CD14-positive monocyte (primary cell): Measurements from ENCODE around the gene TLCD3A. TPM values are rescaled to one million over a fixed set of nuclear protein-coding genes. Genes with fewer than 3 reads are reported as not detected.

Experiments
- DNase-seq, 3 donors: peaks; one replicate each; pipeline ENCODE4 v3.0.0-alpha.2; 2011 to 2022
- H2AFZ ChIP-seq: 2 replicates; pipeline ENCODE4 v1.6.0; 2012; ENCODE audit warnings: mild to moderate bottlenecking, low read depth, low read length, inconsistent platforms; ENCODE audit not compliant: insufficient read depth, poor library complexity, severe bottlenecking
- H3K27ac ChIP-seq, 2 donors: 1 replicate in 1 of 2; 2 replicates in 1 of 2; pipeline ENCODE4 v1.5.1; 2012 to 2013; ENCODE audit warnings: low read length in 2 of 2, control low read depth in 1 of 2, inconsistent platforms in 1 of 2, low read depth in 1 of 2, mild to moderate bottlenecking in 1 of 2
- H3K27me3 ChIP-seq, 2 donors: one replicate each; pipeline versions ENCODE4 v1.6.0 to v1.6.1; 2011 to 2013; ENCODE audit warnings: low read length in 2 of 2; ENCODE audit not compliant: control insufficient read depth in 2 of 2, insufficient read depth in 2 of 2
- H3K36me3 ChIP-seq, 2 donors: replicated peaks in 1 of 2; 1 replicate in 1 of 2; 2 replicates in 1 of 2; pipeline versions ENCODE4 v1.5.1 to v1.6.1; 2012 to 2013; ENCODE audit warnings: low read length in 2 of 2, control low read depth in 1 of 2, inconsistent platforms in 1 of 2, mild to moderate bottlenecking in 1 of 2; ENCODE audit not compliant: insufficient read depth in 2 of 2, control insufficient read depth in 1 of 2
- H3K4me1 ChIP-seq, 2 donors: 1 replicate in 1 of 2; 2 replicates in 1 of 2; pipeline versions ENCODE4 v1.5.1 to v1.6.1; 2012 to 2013; ENCODE audit warnings: low read length in 2 of 2, control low read depth in 1 of 2, inconsistent platforms in 1 of 2, mild to moderate bottlenecking in 1 of 2, moderate library complexity in 1 of 2; ENCODE audit not compliant: insufficient read depth in 2 of 2, control insufficient read depth in 1 of 2
- H3K4me2 ChIP-seq: replicated peaks from 2 replicates; pipeline ENCODE3; 2012; ENCODE audit warnings: low read length, moderate library complexity, mild to moderate bottlenecking; ENCODE audit not compliant: poor library complexity, severe bottlenecking; ENCODE audit errors: extremely low read depth
- H3K4me3 ChIP-seq, 3 experiments: fragments of 200-600 bp in 1 of 3; sonication (generic) in 1 of 3; replicated peaks in 1 of 3; 1 replicate in 2 of 3; 2 replicates in 1 of 3; pipeline ENCODE4 v1.5.1; 2011 to 2013; ENCODE audit warnings: low read length in 3 of 3, mild to moderate bottlenecking in 3 of 3, control low read depth in 2 of 3, low read depth in 2 of 3, inconsistent platforms in 1 of 3, moderate library complexity in 1 of 3
- H3K79me2 ChIP-seq: 2 replicates; pipeline ENCODE4 v1.6.0; 2012; ENCODE audit warnings: mild to moderate bottlenecking, control low read depth, inconsistent platforms, low read length, moderate library complexity; ENCODE audit not compliant: insufficient read depth
- H3K9ac ChIP-seq: 2 replicates; pipeline ENCODE4 v1.6.0; 2017; ENCODE audit warnings: low read length, mild to moderate bottlenecking; ENCODE audit not compliant: insufficient read depth, poor library complexity, severe bottlenecking
- H3K9me3 ChIP-seq, 2 donors: replicated peaks in 1 of 2; 1 replicate in 1 of 2; 2 replicates in 1 of 2; pipeline versions ENCODE4 v1.5.1 to v1.6.1; 2012 to 2013; ENCODE audit warnings: low read length in 2 of 2, control low read depth in 1 of 2; ENCODE audit not compliant: control insufficient read depth in 1 of 2, insufficient read depth in 1 of 2
- H4K20me1 ChIP-seq: 2 replicates; pipeline ENCODE4 v1.6.0; 2012; ENCODE audit warnings: mild to moderate bottlenecking, low read length, control low read depth, moderate library complexity; ENCODE audit not compliant: insufficient read depth
- H3K27ac Mint-ChIP-seq, 7 donors: one replicate each; pipeline ENCODE4 v1.8.0; 2020; ENCODE audit warnings: mild to moderate bottlenecking in 7 of 7, mixed read lengths in 7 of 7, moderate library complexity in 6 of 7, inconsistent platforms in 2 of 7
- H3K27me3 Mint-ChIP-seq, 3 donors: one replicate each; pipeline ENCODE4 v1.8.0; 2021 to 2022; ENCODE audit warnings: low read depth in 3 of 3, mild to moderate bottlenecking in 3 of 3, mixed read lengths in 3 of 3, moderate library complexity in 3 of 3, inconsistent platforms in 1 of 3
- H3K36me3 Mint-ChIP-seq, 2 donors: one replicate each; pipeline ENCODE4 v1.8.0; 2020; ENCODE audit warnings: mixed read lengths in 2 of 2, inconsistent platforms in 1 of 2, mild to moderate bottlenecking in 1 of 2
- H3K4me1 Mint-ChIP-seq: one replicate; pipeline ENCODE4 v1.8.0; 2020; ENCODE audit warnings: mild to moderate bottlenecking, mixed read lengths
- H3K4me3 Mint-ChIP-seq, 2 donors: one replicate each; pipeline ENCODE4 v1.8.0; 2020; ENCODE audit warnings: mild to moderate bottlenecking in 2 of 2, mixed read lengths in 2 of 2, moderate library complexity in 1 of 2
- H3K9me3 Mint-ChIP-seq, 7 donors: one replicate each; pipeline ENCODE4 v1.8.0; 2020 to 2022; ENCODE audit warnings: mixed read lengths in 7 of 7, mild to moderate bottlenecking in 6 of 7, moderate library complexity in 6 of 7, inconsistent platforms in 2 of 7
- WGBS: methylation state at CpG from one replicate; pipeline ENCODE4 v1.1.5; 2013; ENCODE audit warnings: missing lambda C conversion rate; ENCODE audit not compliant: insufficient coverage; 5-methylcytosine and 5-hydroxymethylcytosine counted together
- intact Hi-C, 2 donors: fragments of 100-400 bp; cut with micrococcal nuclease; formaldehyde crosslinking; loops; one replicate each; pipeline versions ENCODE4 v1.15.0 to v1.15.1; 2023
- polyA plus RNA-seq, 3 donors: library from polyadenylated mRNA; depleted of rRNA in 1 of 3; unstranded in 2 of 3; stranded (reverse) in 1 of 3; fragments of 300-500 nt in 2 of 3; fragments of >200 nt in 1 of 3; fragmentation: Illumina TruSeq in 2 of 3; gene quantifications; 1 replicate in 2 of 3; 2 replicates in 1 of 3; pipeline ENCODE4 v1.2.3, GENCODE V29; 2012 to 2021
- TF ChIP-seq, protein P1 (sequence below): fragments of 200-600 bp; IDR thresholded peaks from one replicate; pipeline ENCODE4 v1.8.0; 2022; ENCODE audit warnings: antibody characterized with exemption, mild to moderate bottlenecking

TLCD3A gene
- polyA plus RNA-seq, 3 donors = 0.09 to 1.8 (median 0.13) TPM

DNA sequence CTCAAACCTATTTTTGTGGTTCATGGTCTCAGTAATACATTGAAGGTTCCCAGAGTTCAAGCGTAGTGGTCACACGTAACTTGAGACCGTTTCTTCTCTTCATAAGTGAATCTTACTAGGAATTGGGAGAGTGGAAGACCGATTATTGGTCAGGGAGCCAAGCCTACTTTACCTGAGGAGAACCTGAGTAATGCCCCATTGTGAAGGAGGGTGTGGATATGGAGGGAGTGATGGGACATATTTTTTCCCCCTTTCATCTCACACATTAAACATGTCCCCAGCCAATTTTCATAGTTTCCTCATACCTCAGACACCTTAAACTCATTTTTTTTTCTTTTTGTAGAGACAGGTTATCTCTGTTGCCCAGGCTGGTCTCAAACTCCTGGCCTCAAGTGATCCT is 10.7 kb downstream of the TLCD3A start:
- Histone ChIP-seq H3K27me3 (no peaks in the 10 kb centered on the region), H3K4me3 (no peak overlapping the region), H3K27ac (no peak overlapping the region), H3K4me1 (peaks cover 18% of the 10 kb centered on the region in 2 donors), H3K9me3 (no peaks in the 10 kb centered on the region), H4K20me1 (no peaks in the 10 kb centered on the region), H3K79me2 (peaks cover 15% of the 10 kb centered on the region), H3K36me3 (peaks cover 44 to 63% of the 10 kb centered on the region in 2 donors), H3K4me2 (no peak overlapping the region), H2AFZ (no peak overlapping the region), H3K9ac (no peak overlapping the region)
- H3K9me3 Mint-ChIP-seq = no peaks in the 10 kb centered on the region
- DNase-seq = no peak
- H3K27ac Mint-ChIP-seq = peak overlapping the region in 2 of 7 donors; percentile 15 to 44
- no peak overlapping the region for H3K4me3 Mint-ChIP-seq
- intact Hi-C loops = no loop called here
- peaks cover 18% of the 10 kb centered on the region for H3K4me1 Mint-ChIP-seq
- peaks cover 0 to 2% (median 2%) of the 10 kb centered on the region in 3 donors for H3K27me3 Mint-ChIP-seq
- WGBS = no CpG with 5 or more reads among the region's 4 CpGs
- TF ChIP-seq, protein P1, sequence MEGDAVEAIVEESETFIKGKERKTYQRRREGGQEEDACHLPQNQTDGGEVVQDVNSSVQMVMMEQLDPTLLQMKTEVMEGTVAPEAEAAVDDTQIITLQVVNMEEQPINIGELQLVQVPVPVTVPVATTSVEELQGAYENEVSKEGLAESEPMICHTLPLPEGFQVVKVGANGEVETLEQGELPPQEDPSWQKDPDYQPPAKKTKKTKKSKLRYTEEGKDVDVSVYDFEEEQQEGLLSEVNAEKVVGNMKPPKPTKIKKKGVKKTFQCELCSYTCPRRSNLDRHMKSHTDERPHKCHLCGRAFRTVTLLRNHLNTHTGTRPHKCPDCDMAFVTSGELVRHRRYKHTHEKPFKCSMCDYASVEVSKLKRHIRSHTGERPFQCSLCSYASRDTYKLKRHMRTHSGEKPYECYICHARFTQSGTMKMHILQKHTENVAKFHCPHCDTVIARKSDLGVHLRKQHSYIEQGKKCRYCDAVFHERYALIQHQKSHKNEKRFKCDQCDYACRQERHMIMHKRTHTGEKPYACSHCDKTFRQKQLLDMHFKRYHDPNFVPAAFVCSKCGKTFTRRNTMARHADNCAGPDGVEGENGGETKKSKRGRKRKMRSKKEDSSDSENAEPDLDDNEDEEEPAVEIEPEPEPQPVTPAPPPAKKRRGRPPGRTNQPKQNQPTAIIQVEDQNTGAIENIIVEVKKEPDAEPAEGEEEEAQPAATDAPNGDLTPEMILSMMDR = no peak
- H3K36me3 Mint-ChIP-seq = peaks cover 70 to 71% of the 10 kb centered on the region in 2 donors

DNA sequence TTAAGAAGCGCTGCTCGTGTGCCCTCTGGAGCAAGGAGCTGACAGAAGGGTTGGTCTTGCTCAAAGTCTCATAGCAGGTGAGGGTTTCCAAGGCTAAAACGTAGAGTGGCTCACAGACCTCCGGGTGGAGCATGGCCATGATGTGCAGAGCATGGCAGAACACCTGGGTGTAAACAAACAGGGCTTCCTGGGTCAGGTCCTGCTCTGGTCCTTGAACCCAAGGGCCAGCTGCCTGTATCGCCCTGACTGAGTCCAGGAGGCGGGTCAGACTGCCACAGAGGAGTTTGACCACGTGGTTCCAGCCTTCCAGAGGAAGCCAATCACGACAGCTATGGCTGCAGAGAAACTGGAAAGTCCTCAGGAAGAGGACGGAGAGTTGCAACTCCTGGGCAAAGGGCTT is 12.5 kb downstream of the TLCD3A start:
- Histone ChIP-seq H3K27ac (no peak overlapping the region), H3K9ac (no peak overlapping the region), H3K4me2 (no peak overlapping the region), H3K79me2 (peaks cover 25% of the 10 kb centered on the region), H3K36me3 (peaks cover 45 to 67% of the 10 kb centered on the region in 2 donors), H3K4me1 (peaks cover 13% of the 10 kb centered on the region in 2 donors), H3K4me3 (no peak overlapping the region), H4K20me1 (no peaks in the 10 kb centered on the region), H2AFZ (no peak overlapping the region), H3K27me3 (no peaks in the 10 kb centered on the region), H3K9me3 (no peaks in the 10 kb centered on the region)
- no peak overlapping the region for H3K27ac Mint-ChIP-seq
- H3K4me1 Mint-ChIP-seq = peaks cover 21% of the 10 kb centered on the region
- TF ChIP-seq, protein P1 = no peak
- WGBS = 90% methylated on average over 9 of the region's 9 CpGs
- no peak for DNase-seq
- H3K27me3 Mint-ChIP-seq = peaks cover 0 to 4% (median 2%) of the 10 kb centered on the region in 3 donors
- H3K9me3 Mint-ChIP-seq = peaks cover 0 to 3% (median 0%) of the 10 kb centered on the region in 7 donors
- no peak overlapping the region for H3K4me3 Mint-ChIP-seq
- peaks cover 74 to 76% of the 10 kb centered on the region in 2 donors for H3K36me3 Mint-ChIP-seq
- intact Hi-C loops = no loop called here
